HCT116 (cell line): ENCODE measurements around the gene RTN4RL1. TPM values are rescaled to one million over a fixed set of nuclear protein-coding genes. Genes with fewer than 3 reads are reported as not detected.
"Not testable (repeated sequence)": the region's sequence is repeated elsewhere in the genome, so short reads cannot be mapped to it uniquely, and the experiment has no call there.

Experiments used
- ATAC-seq: fragments of 200-7000 bp; cut with Tn5 transposase; 2 replicates; pipeline ENCODE4 v1.9.1; 2020; ENCODE audit warnings: mild to moderate bottlenecking, moderate library complexity
- BruUV-seq: library from RNA; stranded (reverse); fragments of 400-500 nt; replicated peaks from 2 replicates; lab custom pipeline; 2021; lab: Mats Ljungman, UMichigan
- CTCF ChIA-PET: fragments of 300-600 bp; sonication (Branson Sonifier 250); formaldehyde crosslinking; loops from one replicate; lab custom pipeline; 2021; ENCODE audit warnings: antibody characterized with exemption; lab: Charles Lee
- POLR2A ChIA-PET: fragments of 300-600, 350-600 bp; sonication (Branson Sonifier 250); formaldehyde crosslinking; loops from one replicate; lab custom pipeline; 2021; ENCODE audit warnings: antibody characterized with exemption; lab: Charles Lee
- RAD21 ChIA-PET, 2 experiments: fragments of 300-600 bp; sonication (Branson Sonifier 250); formaldehyde crosslinking; loops; one replicate each; lab custom pipeline; 2023; ENCODE audit warnings: low total read pairs in 2 of 2; ENCODE audit not compliant: uncharacterized antibody in 2 of 2, unreplicated experiment in 2 of 2, low non-redundant PET in 1 of 2; lab: Charles Lee
- DNase-seq: peaks from one replicate; pipeline ENCODE4 v3.0.0-alpha.2; 2010; ENCODE audit warnings: low read depth, low spot score
- H2AFZ ChIP-seq: fragments of 200-600 bp; shearing (Covaris generic), sonication (generic); 2 replicates; pipeline ENCODE4 v1.6.1; 2017; ENCODE audit warnings: low read depth, mixed run types, mixed read lengths, antibody characterized with exemption, low read length; ENCODE audit not compliant: poor library complexity, severe bottlenecking
- H3K27ac ChIP-seq: 2 replicates; pipeline ENCODE4 v1.5.1; 2012; ENCODE audit warnings: low read depth, low read length
- H3K27me3 ChIP-seq: fragments of 200-600 bp; sonication (generic); 2 replicates; pipeline ENCODE4 v1.6.1; 2016; ENCODE audit warnings: mixed run types, low read length, mixed read lengths; ENCODE audit not compliant: insufficient read depth
- H3K36me3 ChIP-seq, 2 experiments: fragments of 200-500 bp in 1 of 2; fragments of 200-600 bp in 1 of 2; sonication (Bioruptor generic) in 1 of 2; sonication (generic) in 1 of 2; 2 replicates each; pipeline versions ENCODE4 v1.5.1 to v1.6.1; 2014 to 2016; ENCODE audit warnings: low read length in 2 of 2, inconsistent platforms in 1 of 2, mixed read lengths in 1 of 2, mixed run types in 1 of 2; ENCODE audit not compliant: insufficient read depth in 2 of 2, control insufficient read depth in 1 of 2
- H3K4me1 ChIP-seq, 2 experiments: fragments of 200-600 bp in 1 of 2; sonication (generic) in 1 of 2; 2 replicates each; pipeline versions ENCODE4 v1.5.1 to v1.6.1; 2012 to 2017; ENCODE audit warnings: low read length in 2 of 2, inconsistent platforms in 1 of 2, mild to moderate bottlenecking in 1 of 2, mixed read lengths in 1 of 2, mixed run types in 1 of 2, moderate library complexity in 1 of 2; ENCODE audit not compliant: insufficient read depth in 2 of 2, control insufficient read depth in 1 of 2
- H3K4me2 ChIP-seq: fragments of 200-600 bp; sonication (generic); 2 replicates; pipeline ENCODE4 v1.6.1; 2017; ENCODE audit warnings: mixed run types, low read length, mixed read lengths
- H3K4me3 ChIP-seq, 2 experiments: fragments of 200-600 bp in 1 of 2; sonication (generic) in 1 of 2; replicated peaks in 1 of 2; 2 replicates each; pipeline ENCODE4 v1.5.1; 2011 to 2016; ENCODE audit warnings: low read length in 2 of 2, control low read depth in 1 of 2, low read depth in 1 of 2, mild to moderate bottlenecking in 1 of 2, mixed read lengths in 1 of 2, mixed run types in 1 of 2
- H3K79me2 ChIP-seq: fragments of 200-600 bp; sonication (generic); 2 replicates; pipeline ENCODE4 v1.6.1; 2017; ENCODE audit warnings: mild to moderate bottlenecking, mixed run types, low read length, moderate library complexity, mixed read lengths; ENCODE audit not compliant: insufficient read depth
- H3K9ac ChIP-seq: fragments of 200-600 bp; sonication (generic); 2 replicates; pipeline ENCODE4 v1.6.1; 2016; ENCODE audit warnings: low read length, mixed read lengths
- H3K9me2 ChIP-seq: fragments of 200-600 bp; sonication (generic), shearing (Covaris generic); 2 replicates; pipeline ENCODE4 v1.6.1; 2017; ENCODE audit warnings: mixed run types, mild to moderate bottlenecking, moderate library complexity; ENCODE audit not compliant: insufficient read depth
- H3K9me3 ChIP-seq, 2 experiments: fragments of 200-500 bp in 1 of 2; fragments of 200-600 bp in 1 of 2; sonication (Bioruptor generic) in 1 of 2; sonication (generic) in 1 of 2; 2 replicates each; pipeline ENCODE4 v1.6.1; 2014 to 2017; ENCODE audit warnings: low read length in 2 of 2, mixed read lengths in 2 of 2, inconsistent platforms in 1 of 2, low read depth in 1 of 2, mild to moderate bottlenecking in 1 of 2, mixed run types in 1 of 2, moderate library complexity in 1 of 2; ENCODE audit not compliant: control insufficient read depth in 1 of 2, insufficient read depth in 1 of 2
- H4K20me1 ChIP-seq: fragments of 200-600 bp; sonication (generic), shearing (Covaris generic); 2 replicates; pipeline ENCODE4 v1.6.1; 2017; ENCODE audit warnings: mixed run types, mild to moderate bottlenecking, moderate library complexity; ENCODE audit not compliant: insufficient read depth
- CTCF ChIP-seq, 3 experiments: fragments of 200-600 bp in 1 of 3; sonication (generic) in 1 of 3; IDR thresholded peaks in 2 of 3; conservative IDR thresholded peaks in 1 of 3; 2 replicates each; pipeline ENCODE4 v1.5.1; 2012 to 2017; ENCODE audit warnings: low read depth in 2 of 3, low read length in 2 of 3, antibody characterized with exemption in 1 of 3, borderline replicate concordance in 1 of 3, control low read depth in 1 of 3, mild to moderate bottlenecking in 1 of 3, mixed read lengths in 1 of 3, mixed run types in 1 of 3, moderate library complexity in 1 of 3; ENCODE audit not compliant: insufficient read depth in 1 of 3
- EGR1 ChIP-seq: IDR thresholded peaks from 2 replicates; pipeline ENCODE4 v1.6.1; 2012; ENCODE audit warnings: low read depth
- EZH2phosphoT487 ChIP-seq: fragments of 200-600 bp; IDR thresholded peaks from 2 replicates; pipeline ENCODE4 v1.6.1; 2018; ENCODE audit warnings: antibody characterized with exemption, borderline replicate concordance
- MAX ChIP-seq: IDR thresholded peaks from 2 replicates; pipeline ENCODE4 v1.6.1; 2012
- POLR2A ChIP-seq: IDR thresholded peaks from 2 replicates; pipeline ENCODE4 v1.7.0; 2011; ENCODE audit warnings: borderline replicate concordance; ENCODE audit not compliant: insufficient read depth, insufficient read length; ENCODE audit errors: extremely low read depth
- RAD21 ChIP-seq: IDR thresholded peaks from 2 replicates; pipeline ENCODE4 v1.6.1; 2012; ENCODE audit warnings: low read depth, mild to moderate bottlenecking
- REST ChIP-seq: IDR thresholded peaks from 2 replicates; pipeline ENCODE4 v1.6.1; 2012; ENCODE audit warnings: low read depth
- SP1 ChIP-seq: IDR thresholded peaks from 2 replicates; pipeline ENCODE4 v1.6.1; 2012; ENCODE audit warnings: low read depth
- SRF ChIP-seq: IDR thresholded peaks from 2 replicates; pipeline ENCODE4 v1.6.1; 2012; ENCODE audit warnings: low read depth
- YY1 ChIP-seq: IDR thresholded peaks from 2 replicates; pipeline ENCODE4 v1.6.1; 2011; ENCODE audit warnings: low read length, low read depth, moderate library complexity, mild to moderate bottlenecking; ENCODE audit not compliant: insufficient replicate concordance; ENCODE audit errors: extremely low read depth
- intact Hi-C: fragments of 100-400 bp; cut with micrococcal nuclease; formaldehyde crosslinking; loops from 2 replicates; pipeline ENCODE4 v1.10.0; 2022
- total RNA-seq: library from RNA; stranded (reverse); gene quantifications from one replicate; pipeline ENCODE4 v1.2.1, GENCODE V29; 2021; ENCODE audit not compliant: unreplicated experiment

The RTN4RL1 gene
- total RNA-seq, 1 experiment from 2014 or later = 3.7 TPM

GRCh38 chr17:2013994-2014317 lies 11.2 kb downstream of the RTN4RL1 start:
- no peaks in the 10 kb centered on the region for H3K79me2 ChIP-seq
- no peaks in the 10 kb centered on the region for H3K36me3 ChIP-seq
- BruUV-seq = no TSS peak
- no peak overlapping the region for H3K27ac ChIP-seq
- intact Hi-C loops = no loop called here
- no peaks in the 10 kb centered on the region; a peak in 1 of 4 replicates for H3K9me3 ChIP-seq
- DNase-seq (no peak), ATAC-seq (no peak)
- CTCF ChIA-PET = no interaction called here
- H4K20me1 ChIP-seq = no peaks in the 10 kb centered on the region
- no peaks in the 10 kb centered on the region for H3K27me3 ChIP-seq
- TF ChIP-seq EGR1 = no peak
- TF ChIP-seq POLR2A = no peak
- TF ChIP-seq EZH2phosphoT487 = no peak
- TF ChIP-seq CTCF (IDR thresholded peaks at IDR 0.05 in 2 of 3, conservative IDR thresholded peaks at IDR 0.05 in 1 of 3; ENCODE audit: borderline replicate concordance in 1 of 3, insufficient read depth in 1 of 3, low read depth in 2 of 3, low read length in 2 of 3) = no peak
- no peak for TF ChIP-seq MAX
- no peak for TF ChIP-seq SP1
- no peak for TF ChIP-seq YY1
- no peak for TF ChIP-seq SRF
- TF ChIP-seq RAD21 = no peak
- TF ChIP-seq REST = no peak
- H3K4me3 ChIP-seq = no peak overlapping the region
- RAD21 ChIA-PET = no interaction called here
- POLR2A ChIA-PET = no interaction called here
- no peak overlapping the region for H2AFZ ChIP-seq
- H3K9me2 ChIP-seq = no peaks in the 10 kb centered on the region
- no peak overlapping the region for H3K9ac ChIP-seq
- H3K4me2 ChIP-seq = no peak overlapping the region
- peaks cover 8 to 11% of the 10 kb centered on the region in 2 experiments; a peak in 3 of 4 replicates for H3K4me1 ChIP-seq

GRCh38 chr17:2013220-2013993 lies 11.7 kb downstream of the RTN4RL1 start:
- ATAC-seq, DNase-seq, CTCF ChIA-PET, H3K4me2 ChIP-seq, H2AFZ ChIP-seq, H3K4me3 ChIP-seq, H4K20me1 ChIP-seq, H3K9me3 ChIP-seq, POLR2A ChIA-PET, BruUV-seq, H3K79me2 ChIP-seq, H3K27ac ChIP-seq, RAD21 ChIA-PET, H3K27me3 ChIP-seq, H3K36me3 ChIP-seq, H3K9ac ChIP-seq, intact Hi-C loops, H3K9me2 ChIP-seq: not testable (repeated sequence)
- H3K4me1 ChIP-seq = peaks cover 8 to 11% of the 10 kb centered on the region in 2 experiments; a peak in 3 of 4 replicates
